ENCODE data around the gene LAMC1. TPM values are rescaled to one million over a fixed set of nuclear protein-coding genes. Genes with fewer than 3 reads are reported as not detected.

The LAMC1 gene
- total and polyA plus RNA-seq, 12 donors = 22.1 to 160 (median 115) TPM

DNA sequence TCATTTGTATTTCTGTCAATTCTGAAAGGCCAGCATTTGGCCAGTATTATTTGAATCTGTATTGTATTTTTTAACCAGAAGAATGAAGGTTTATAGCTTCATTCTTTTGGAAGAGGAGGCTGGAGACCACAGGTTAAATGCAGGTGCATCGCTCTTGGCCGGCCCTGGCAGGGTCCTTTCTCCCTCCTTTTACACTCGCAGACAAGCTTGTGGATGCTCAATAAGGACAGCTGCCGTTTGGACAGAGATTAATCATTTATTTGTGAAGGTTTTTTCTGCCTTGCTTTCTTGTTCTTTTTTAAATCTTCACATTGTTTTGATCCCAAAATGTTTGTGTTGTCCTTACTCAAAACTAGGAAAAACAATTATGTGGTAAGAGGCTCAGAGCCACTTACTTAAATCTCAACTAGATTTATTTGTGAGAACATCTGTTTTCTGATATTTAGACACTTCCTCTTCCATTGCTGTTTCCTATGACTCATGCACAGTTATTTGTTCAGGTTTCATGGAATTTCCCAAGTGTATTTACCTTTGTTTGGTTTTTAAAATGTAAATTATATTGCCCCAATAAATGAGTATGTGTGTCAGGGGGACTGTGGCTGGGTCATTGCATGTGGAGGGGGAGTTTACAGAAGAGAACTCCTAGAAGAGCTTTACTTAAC, 116.2 kb downstream of the LAMC1 start:
- intact Hi-C loops (cut with DNase I) = loop anchor here in 3 of 10 donors (10.0 kb wide), 3 partner anchors 175 to 275 kb away; no protein-coding TSS in a partner anchor
- Histone ChIP-seq H3K27me3 (no peaks in the 10 kb centered on the region), H3K36me3 (peaks cover 0 to 99% (median 46%) of the 10 kb centered on the region in 9 donors), H3K4me1 (peaks cover 0 to 49% (median 26%) of the 10 kb centered on the region in 9 donors), H3K4me3 (no peak overlapping the region), H3K9me3 (no peaks in the 10 kb centered on the region), H3K27ac (peak overlapping the region; percentile 6 to 83 (median 48))
- DNase-seq = no peak
- peak in 3 of 8 donors; percentile 49 to 68 (median 51) for ATAC-seq
- 70 to 72% methylated on average over 4 of the region's 4 CpGs for WGBS, 2 donors
- TF ChIP-seq, protein P1, sequence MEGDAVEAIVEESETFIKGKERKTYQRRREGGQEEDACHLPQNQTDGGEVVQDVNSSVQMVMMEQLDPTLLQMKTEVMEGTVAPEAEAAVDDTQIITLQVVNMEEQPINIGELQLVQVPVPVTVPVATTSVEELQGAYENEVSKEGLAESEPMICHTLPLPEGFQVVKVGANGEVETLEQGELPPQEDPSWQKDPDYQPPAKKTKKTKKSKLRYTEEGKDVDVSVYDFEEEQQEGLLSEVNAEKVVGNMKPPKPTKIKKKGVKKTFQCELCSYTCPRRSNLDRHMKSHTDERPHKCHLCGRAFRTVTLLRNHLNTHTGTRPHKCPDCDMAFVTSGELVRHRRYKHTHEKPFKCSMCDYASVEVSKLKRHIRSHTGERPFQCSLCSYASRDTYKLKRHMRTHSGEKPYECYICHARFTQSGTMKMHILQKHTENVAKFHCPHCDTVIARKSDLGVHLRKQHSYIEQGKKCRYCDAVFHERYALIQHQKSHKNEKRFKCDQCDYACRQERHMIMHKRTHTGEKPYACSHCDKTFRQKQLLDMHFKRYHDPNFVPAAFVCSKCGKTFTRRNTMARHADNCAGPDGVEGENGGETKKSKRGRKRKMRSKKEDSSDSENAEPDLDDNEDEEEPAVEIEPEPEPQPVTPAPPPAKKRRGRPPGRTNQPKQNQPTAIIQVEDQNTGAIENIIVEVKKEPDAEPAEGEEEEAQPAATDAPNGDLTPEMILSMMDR (IDR thresholded peaks at IDR 0.05) = no peak

DNA sequence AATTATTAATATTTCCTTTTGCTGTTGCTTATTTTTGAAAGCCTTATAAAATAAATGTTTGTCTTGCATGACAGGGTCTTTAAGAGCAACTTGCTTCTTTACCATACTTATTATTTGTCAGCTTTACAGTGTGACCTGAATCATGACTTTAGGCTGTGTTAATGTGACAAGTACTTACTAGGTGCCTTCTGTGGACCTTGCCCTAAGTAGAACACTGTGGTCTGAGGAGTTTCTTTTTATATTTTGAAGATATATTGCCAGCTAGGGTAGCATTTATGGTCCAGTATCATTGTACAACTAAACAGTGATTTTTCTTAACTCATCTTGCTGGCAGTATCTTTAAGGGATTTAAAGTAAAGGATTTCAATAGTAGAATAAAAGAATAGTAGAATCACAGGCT, 117.4 kb downstream of the LAMC1 start:
- TF ChIP-seq, protein P1 (IDR thresholded peaks at IDR 0.05) = no peak
- Histone ChIP-seq H3K9me3 (no peaks in the 10 kb centered on the region), H3K36me3 (peaks cover 0 to 93% (median 34%) of the 10 kb centered on the region in 9 donors), H3K4me3 (no peak overlapping the region), H3K27me3 (no peaks in the 10 kb centered on the region), H3K27ac (peak overlapping the region in 8 of 10 donors; percentile 12 to 83 (median 65)), H3K4me1 (peaks cover 0 to 44% (median 26%) of the 10 kb centered on the region in 9 donors)
- DNase-seq = no peak
- intact Hi-C loops (cut with DNase I) = loop anchor here in 6 of 10 donors (5.0 to 10.0 kb wide), 5 partner anchors 84 to 256 kb away; no protein-coding TSS in a partner anchor
- ATAC-seq = no peak

DNA sequence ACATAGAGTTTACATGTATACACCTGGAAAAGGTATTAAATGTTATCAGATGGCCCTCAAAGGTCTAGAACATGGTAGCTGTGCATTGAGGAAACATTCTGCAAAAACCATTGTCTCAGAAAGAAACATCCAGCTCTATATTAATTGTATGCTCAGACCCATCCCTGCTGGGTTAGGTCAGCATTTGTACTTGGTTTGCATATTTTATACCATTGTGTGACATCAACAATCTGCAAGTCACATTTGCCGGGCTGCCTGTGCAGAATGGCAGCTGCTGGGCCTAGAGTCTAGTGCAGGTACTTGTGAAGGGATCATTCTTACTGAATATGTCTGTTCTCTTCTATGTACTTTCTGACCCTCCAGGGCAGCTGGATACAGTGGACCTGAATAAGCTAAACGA, 119.0 kb downstream of the LAMC1 start:
- H3K36me3 ChIP-seq = peaks cover 0 to 78% (median 19%) of the 10 kb centered on the region in 9 donors
- H3K27ac ChIP-seq = peak overlapping the region in 1 of 10 donors; percentile 9
- WGBS, 2 donors = 80 to 81% methylated on average over 2 of the region's 2 CpGs
- H3K27me3 ChIP-seq = no peaks in the 10 kb centered on the region
- intact Hi-C loops (cut with DNase I) = loop anchor here in 6 of 10 donors (5.0 to 10.0 kb wide), 5 partner anchors 83 to 257 kb away; no protein-coding TSS in a partner anchor
- no peak for ATAC-seq
- no peak for DNase-seq
- TF ChIP-seq, protein P1 (IDR thresholded peaks at IDR 0.05) = no peak
- peaks cover 0 to 42% (median 26%) of the 10 kb centered on the region in 9 donors for H3K4me1 ChIP-seq
- H3K4me3 ChIP-seq = no peak overlapping the region
- no peaks in the 10 kb centered on the region for H3K9me3 ChIP-seq

DNA sequence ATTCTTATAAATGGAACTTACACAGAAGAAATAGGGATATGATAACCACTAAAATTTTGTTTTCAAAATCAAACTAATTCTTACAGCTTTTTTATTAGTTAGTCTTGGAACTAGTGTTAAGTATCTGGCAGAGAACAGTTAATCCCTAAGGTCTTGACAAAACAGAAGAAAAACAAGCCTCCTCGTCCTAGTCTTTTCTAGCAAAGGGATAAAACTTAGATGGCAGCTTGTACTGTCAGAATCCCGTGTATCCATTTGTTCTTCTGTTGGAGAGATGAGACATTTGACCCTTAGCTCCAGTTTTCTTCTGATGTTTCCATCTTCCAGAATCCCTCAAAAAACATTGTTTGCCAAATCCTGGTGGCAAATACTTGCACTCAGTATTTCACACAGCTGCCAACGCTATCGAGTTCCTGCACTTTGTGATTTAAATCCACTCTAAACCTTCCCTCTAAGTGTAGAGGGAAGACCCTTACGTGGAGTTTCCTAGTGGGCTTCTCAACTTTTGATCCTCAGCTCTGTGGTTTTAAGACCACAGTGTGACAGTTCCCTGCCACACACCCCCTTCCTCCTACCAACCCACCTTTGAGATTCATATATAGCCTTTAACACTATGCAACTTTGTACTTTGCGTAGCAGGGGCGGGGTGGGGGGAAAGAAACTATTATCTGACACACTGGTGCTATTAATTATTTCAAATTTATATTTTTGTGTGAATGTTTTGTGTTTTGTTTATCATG, 120.5 kb downstream of the LAMC1 start:
- Histone ChIP-seq H3K27me3 (no peaks in the 10 kb centered on the region), H3K9me3 (no peaks in the 10 kb centered on the region), H3K27ac (no peak overlapping the region), H3K4me3 (no peak overlapping the region), H3K36me3 (peaks cover 0 to 62% (median 13%) of the 10 kb centered on the region in 9 donors), H3K4me1 (peaks cover 0 to 38% (median 24%) of the 10 kb centered on the region in 9 donors)
- ATAC-seq = peak in 1 of 8 donors; percentile 43
- 80 to 83% methylated on average over 7 of the region's 7 CpGs for WGBS, 2 donors
- intact Hi-C loops (cut with DNase I) = loop anchor here in 6 of 10 donors (5.0 to 10.0 kb wide), 5 partner anchors 81 to 259 kb away; no protein-coding TSS in a partner anchor
- TF ChIP-seq, protein P1 (IDR thresholded peaks at IDR 0.05) = no peak
- no peak for DNase-seq
